Endothelial cell of umbilical vein (primary cell): ENCODE results near the gene KIR3DL1. TPM values are rescaled to one million over a fixed set of nuclear protein-coding genes. Genes with fewer than 3 reads are reported as not detected.

Experiments
- BruUV-seq: library from RNA; stranded (reverse); fragments of 400-500 nt; replicated peaks from 2 replicates; lab custom pipeline; 2021; lab: Mats Ljungman, UMichigan
- CTCF ChIA-PET: fragments of 300-600, 350-600 bp; sonication (Branson Sonifier 250); formaldehyde crosslinking; loops from one replicate; lab custom pipeline; 2021; ENCODE audit warnings: antibody characterized with exemption, inconsistent platforms; lab: Charles Lee
- POLR2A ChIA-PET: fragments of 300-600, 350-600 bp; sonication (Branson Sonifier 250); formaldehyde crosslinking; loops from one replicate; lab custom pipeline; 2021; ENCODE audit warnings: antibody characterized with exemption, inconsistent platforms; lab: Charles Lee
- DNase-seq: peaks from one replicate; pipeline ENCODE4 v3.0.0-alpha.2; 2011; ENCODE audit warnings: low read depth, low spot score
- FAIRE-seq: peaks from 2 replicates; lab custom pipeline; 2011; peaks lifted over from hg19 to GRCh38; lab: Jason Lieb, UNC
- H2AFZ ChIP-seq: 2 replicates; pipeline ENCODE4 v1.6.0; 2012; ENCODE audit warnings: low read depth, low read length, control low read depth, inconsistent platforms
- H3K27ac ChIP-seq: 2 replicates; pipeline ENCODE4 v1.5.1; 2011; ENCODE audit warnings: low read depth, mild to moderate bottlenecking, control low read depth, low read length, moderate library complexity; ENCODE audit not compliant: insufficient read depth
- H3K27me3 ChIP-seq, 2 experiments: 2 replicates each; pipeline versions ENCODE4 v1.6.0 to v1.6.1; 2011; ENCODE audit warnings: low read length in 2 of 2, mixed read lengths in 1 of 2; ENCODE audit not compliant: control insufficient read depth in 2 of 2, insufficient read depth in 2 of 2
- H3K36me3 ChIP-seq, 2 experiments: 2 replicates in 1 of 2; 3 replicates in 1 of 2; pipeline ENCODE4 v1.5.1; 2011; ENCODE audit warnings: low read length in 2 of 2, mild to moderate bottlenecking in 1 of 2, moderate library complexity in 1 of 2; ENCODE audit not compliant: control insufficient read depth in 2 of 2, insufficient read depth in 2 of 2; ENCODE audit errors: extremely low read depth in 1 of 2
- H3K4me1 ChIP-seq: 3 replicates; pipeline ENCODE4 v1.5.1; 2011; ENCODE audit warnings: mild to moderate bottlenecking, low read length; ENCODE audit not compliant: control insufficient read depth, insufficient read depth; ENCODE audit errors: extremely low read depth
- H3K4me2 ChIP-seq: 2 replicates; pipeline ENCODE4 v1.6.1; 2011; ENCODE audit warnings: low read length, control low read depth, mixed read lengths; ENCODE audit not compliant: insufficient read depth
- H3K4me3 ChIP-seq, 3 experiments: fragments of 200-600 bp in 1 of 3; sonication (generic), shearing (Covaris generic) in 1 of 3; replicated peaks in 1 of 3; 2 replicates each; pipeline ENCODE4 v1.5.1; 2011 to 2016; ENCODE audit warnings: control low read depth in 3 of 3, low read length in 3 of 3, mild to moderate bottlenecking in 2 of 3, inconsistent platforms in 1 of 3, low read depth in 1 of 3, moderate library complexity in 1 of 3; ENCODE audit not compliant: insufficient read depth in 1 of 3
- H3K79me2 ChIP-seq: 2 replicates; pipeline ENCODE4 v1.6.0; 2012; ENCODE audit warnings: low read length, inconsistent platforms; ENCODE audit not compliant: control insufficient read depth, insufficient read depth
- H3K9ac ChIP-seq: replicated peaks from 2 replicates; pipeline ENCODE3; 2011; ENCODE audit warnings: low read length, control low read depth; ENCODE audit not compliant: insufficient read depth; ENCODE audit errors: extremely low read depth
- H3K9me1 ChIP-seq: replicated peaks from 3 replicates; pipeline ENCODE4 v1.6.0; 2011; ENCODE audit warnings: mild to moderate bottlenecking, low read length; ENCODE audit not compliant: control insufficient read depth, insufficient read depth; ENCODE audit errors: extremely low read depth
- H3K9me3 ChIP-seq: replicated peaks from 2 replicates; pipeline ENCODE4 v1.5.1; 2012; ENCODE audit warnings: low read length, inconsistent platforms; ENCODE audit not compliant: control insufficient read depth, insufficient read depth
- H4K20me1 ChIP-seq: replicated peaks from 2 replicates; pipeline ENCODE3; 2011; ENCODE audit warnings: mild to moderate bottlenecking, low read length; ENCODE audit not compliant: control insufficient read depth, insufficient read depth; ENCODE audit errors: extremely low read depth
- CTCF ChIP-seq, 2 donors: IDR thresholded peaks; 1 replicate in 1 of 2; 2 replicates in 1 of 2; pipeline ENCODE4 v1.5.1; 2011; ENCODE audit warnings: low read length in 2 of 2, mild to moderate bottlenecking in 2 of 2, moderate library complexity in 2 of 2, control low read depth in 1 of 2, inconsistent platforms in 1 of 2, low read depth in 1 of 2; ENCODE audit not compliant: insufficient read depth in 1 of 2; ENCODE audit errors: extremely low read depth in 1 of 2
- EZH2 ChIP-seq: IDR thresholded peaks from 2 replicates; pipeline ENCODE4 v1.6.1; 2012; ENCODE audit warnings: borderline replicate concordance, low read depth, mild to moderate bottlenecking, moderate library complexity, low read length, inconsistent platforms; ENCODE audit not compliant: severe bottlenecking
- FOS ChIP-seq: IDR thresholded peaks from 2 replicates; pipeline ENCODE4 v1.6.1; 2011; ENCODE audit warnings: mild to moderate bottlenecking, low read length, moderate library complexity, borderline replicate concordance; ENCODE audit not compliant: insufficient read depth
- GATA2 ChIP-seq: IDR thresholded peaks from 2 replicates; pipeline ENCODE4 v1.7.0; 2011; ENCODE audit warnings: low read depth, mild to moderate bottlenecking, moderate library complexity, mixed read lengths, low read length; ENCODE audit not compliant: insufficient read length, insufficient read depth
- JUN ChIP-seq: IDR thresholded peaks from 2 replicates; pipeline ENCODE4 v1.6.1; 2011; ENCODE audit warnings: borderline replicate concordance, low read depth; ENCODE audit not compliant: insufficient read length, insufficient read depth
- MYC ChIP-seq: IDR thresholded peaks from one replicate; pipeline ENCODE4 v1.6.1; 2011; ENCODE audit warnings: mild to moderate bottlenecking, low read depth, low read length
- POLR2A ChIP-seq: IDR thresholded peaks from 2 replicates; pipeline ENCODE4 v1.6.1; 2012; ENCODE audit warnings: low read depth, mild to moderate bottlenecking, control low read depth, low read length
- POLR2AphosphoS5 ChIP-seq: IDR thresholded peaks from 2 replicates; pipeline ENCODE4 v1.6.1; 2012; ENCODE audit warnings: low read depth, mild to moderate bottlenecking, control low read depth, low read length, moderate library complexity; ENCODE audit not compliant: insufficient read depth
- dilution Hi-C: fragments of 300-500 bp; cut with MboI; formaldehyde crosslinking; loops from one replicate; pipeline ENCODE4 v1.15.0; 2019; ENCODE audit warnings: low sequenced_read_pairs; ENCODE audit not compliant: extremely low pct_ligation_motif_present
- intact Hi-C: fragments of 100-400 bp; cut with micrococcal nuclease; formaldehyde crosslinking; loops from one replicate; pipeline ENCODE4 v1.10.0; 2022
- polyA plus RNA-seq, 4 experiments: library from polyadenylated mRNA; depleted of rRNA in 3 of 4; stranded (reverse) in 3 of 4; unstranded in 1 of 4; fragments of >200 nt; gene quantifications; 2 replicates each; pipeline versions ENCODE4 v1.2.1 to v1.2.3, GENCODE V29; 2011 to 2012; ENCODE audit warnings: missing spikeins in 1 of 4
- total RNA-seq: library from RNA; stranded (reverse); gene quantifications from 2 replicates; pipeline ENCODE4 v1.2.3, GENCODE V29; 2021
- TF ChIP-seq, protein P1 (sequence below): IDR thresholded peaks from 2 replicates; pipeline ENCODE4 v1.6.1; 2011; ENCODE audit not compliant: insufficient read depth, insufficient read length

The KIR3DL1 gene
- total and polyA plus RNA-seq, 2 donors (not counting 3 experiments of a cell fraction or from before 2014, with no cell fraction given), result not detected

GRCh38 chr19:54875506-54875905 is 59.2 kb downstream of the KIR3DL1 start:
- H3K4me2 ChIP-seq, result no peak overlapping the region
- no peaks in the 10 kb centered on the region for H3K4me1 ChIP-seq
- H3K36me3 ChIP-seq, result no peaks in the 10 kb centered on the region
- dilution Hi-C loops (no loop called here), intact Hi-C loops (no loop called here)
- H3K27me3 ChIP-seq, result no peaks in the 10 kb centered on the region
- H3K79me2 ChIP-seq, result no peaks in the 10 kb centered on the region
- ChIA-PET CTCF (no interaction called here), POLR2A (no interaction called here)
- H3K9me3 ChIP-seq, result no peaks in the 10 kb centered on the region
- no peak for DNase-seq
- TF ChIP-seq POLR2AphosphoS5 (no peak), POLR2A (no peak), CTCF (IDR thresholded peaks at IDR 0.05; ENCODE audit: extremely low read depth in 1 of 2, insufficient read depth in 1 of 2, low read depth in 1 of 2, low read length in 2 of 2) (no peak), MYC (no peak), GATA2 (no peak), FOS (no peak), EZH2 (no peak), JUN (no peak)
- TF ChIP-seq, protein P1, sequence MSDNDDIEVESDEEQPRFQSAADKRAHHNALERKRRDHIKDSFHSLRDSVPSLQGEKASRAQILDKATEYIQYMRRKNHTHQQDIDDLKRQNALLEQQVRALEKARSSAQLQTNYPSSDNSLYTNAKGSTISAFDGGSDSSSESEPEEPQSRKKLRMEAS, result no peak
- no peak overlapping the region for H2AFZ ChIP-seq
- no peak overlapping the region for H3K4me3 ChIP-seq
- H4K20me1 ChIP-seq, result no peaks in the 10 kb centered on the region
- FAIRE-seq, result no peak
- no peaks in the 10 kb centered on the region for H3K9me1 ChIP-seq
- no TSS peak for BruUV-seq
- H3K9ac ChIP-seq, result no peak overlapping the region
- no peak overlapping the region for H3K27ac ChIP-seq
